Measurements from ENCODE around the gene SFXN1. TPM values are rescaled to one million over a fixed set of nuclear protein-coding genes. Genes with fewer than 3 reads are reported as not detected.

Gene SFXN1
- total and polyA plus RNA-seq, 9 of the 15 experiments (the other 6 are each of a cell fraction or from before 2014, with no cell fraction given), result 31.8 to 261 (median 113) TPM

- TF ChIP-seq RAD21 (CRISPR knock-in tag; conservative IDR thresholded peaks at IDR 0.05 in 1 of 2, IDR thresholded peaks at IDR 0.05 in 1 of 2) (no peak), ZNF445 (CRISPR knock-in tag; IDR thresholded peaks at IDR 0.05; ENCODE audit: low read depth) (no peak), XRCC5 (IDR thresholded peaks at IDR 0.05; ENCODE audit: low read depth, low read length) (no peak), ZNF347 (CRISPR knock-in tag; IDR thresholded peaks at IDR 0.05; ENCODE audit: low read depth) (no peak), GABPB2 (CRISPR knock-in tag; conservative IDR thresholded peaks at IDR 0.05) (no peak), ZNF551 (CRISPR knock-in tag; IDR thresholded peaks at IDR 0.05) (no peak), NFE2 (IDR thresholded peaks at IDR 0.05; ENCODE audit: low read depth) (peak; percentile 67; the same call in 1 of the 2 replicates), SIN3B (IDR thresholded peaks at IDR 0.05; ENCODE audit: low read depth) (no peak), ZNF586 (CRISPR knock-in tag; conservative IDR thresholded peaks at IDR 0.05) (no peak), TCF15 (CRISPR knock-in tag; IDR thresholded peaks at IDR 0.05) (no peak), ZNF146 (CRISPR knock-in tag; IDR thresholded peaks at IDR 0.05; ENCODE audit: unreplicated experiment) (no peak), DDX20 (tag; IDR thresholded peaks at IDR 0.05; ENCODE audit: low read depth) (no peak), ZBTB8A (IDR thresholded peaks at IDR 0.05; ENCODE audit: partially characterized antibody) (no peak), TAF9B (IDR thresholded peaks at IDR 0.05; ENCODE audit: partially characterized antibody) (peak; percentile 68), SOX6 (IDR thresholded peaks at IDR 0.05) (peak; percentile 66), TARDBP (IDR thresholded peaks at IDR 0.05) (no peak), FOXJ2 (tag; IDR thresholded peaks at IDR 0.05) (peak; percentile 49; the same call in 1 of the 2 replicates), FOSL1 (tag; conservative IDR thresholded peaks at IDR 0.05) (peak; percentile 100), EHMT2 (IDR thresholded peaks at IDR 0.05) (0 out of 2 replicates have a peak, but pooled peaks have one; percentile 45), EP300 (IDR thresholded peaks at IDR 0.05; ENCODE audit: low read length) (peak; percentile 78), ZNF655 (CRISPR knock-in tag; IDR thresholded peaks at IDR 0.05) (no peak), GATA2 (CRISPR knock-in tag; IDR thresholded peaks at IDR 0.05) (no peak; the same call in 1 of the 2 replicates), RB1 (IDR thresholded peaks at IDR 0.05; ENCODE audit: low read depth) (no peak)
- TF ChIP-seq, protein P1, sequence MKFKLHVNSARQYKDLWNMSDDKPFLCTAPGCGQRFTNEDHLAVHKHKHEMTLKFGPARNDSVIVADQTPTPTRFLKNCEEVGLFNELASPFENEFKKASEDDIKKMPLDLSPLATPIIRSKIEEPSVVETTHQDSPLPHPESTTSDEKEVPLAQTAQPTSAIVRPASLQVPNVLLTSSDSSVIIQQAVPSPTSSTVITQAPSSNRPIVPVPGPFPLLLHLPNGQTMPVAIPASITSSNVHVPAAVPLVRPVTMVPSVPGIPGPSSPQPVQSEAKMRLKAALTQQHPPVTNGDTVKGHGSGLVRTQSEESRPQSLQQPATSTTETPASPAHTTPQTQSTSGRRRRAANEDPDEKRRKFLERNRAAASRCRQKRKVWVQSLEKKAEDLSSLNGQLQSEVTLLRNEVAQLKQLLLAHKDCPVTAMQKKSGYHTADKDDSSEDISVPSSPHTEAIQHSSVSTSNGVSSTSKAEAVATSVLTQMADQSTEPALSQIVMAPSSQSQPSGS (CRISPR knock-in tag; IDR thresholded peaks at IDR 0.05), result no peak
- TF ChIP-seq, protein P2, sequence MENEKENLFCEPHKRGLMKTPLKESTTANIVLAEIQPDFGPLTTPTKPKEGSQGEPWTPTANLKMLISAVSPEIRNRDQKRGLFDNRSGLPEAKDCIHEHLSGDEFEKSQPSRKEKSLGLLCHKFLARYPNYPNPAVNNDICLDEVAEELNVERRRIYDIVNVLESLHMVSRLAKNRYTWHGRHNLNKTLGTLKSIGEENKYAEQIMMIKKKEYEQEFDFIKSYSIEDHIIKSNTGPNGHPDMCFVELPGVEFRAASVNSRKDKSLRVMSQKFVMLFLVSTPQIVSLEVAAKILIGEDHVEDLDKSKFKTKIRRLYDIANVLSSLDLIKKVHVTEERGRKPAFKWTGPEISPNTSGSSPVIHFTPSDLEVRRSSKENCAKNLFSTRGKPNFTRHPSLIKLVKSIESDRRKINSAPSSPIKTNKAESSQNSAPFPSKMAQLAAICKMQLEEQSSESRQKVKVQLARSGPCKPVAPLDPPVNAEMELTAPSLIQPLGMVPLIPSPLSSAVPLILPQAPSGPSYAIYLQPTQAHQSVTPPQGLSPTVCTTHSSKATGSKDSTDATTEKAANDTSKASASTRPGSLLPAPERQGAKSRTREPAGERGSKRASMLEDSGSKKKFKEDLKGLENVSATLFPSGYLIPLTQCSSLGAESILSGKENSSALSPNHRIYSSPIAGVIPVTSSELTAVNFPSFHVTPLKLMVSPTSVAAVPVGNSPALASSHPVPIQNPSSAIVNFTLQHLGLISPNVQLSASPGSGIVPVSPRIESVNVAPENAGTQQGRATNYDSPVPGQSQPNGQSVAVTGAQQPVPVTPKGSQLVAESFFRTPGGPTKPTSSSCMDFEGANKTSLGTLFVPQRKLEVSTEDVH (IDR thresholded peaks at IDR 0.05; ENCODE audit: low read depth, partially characterized antibody), result no peak
Observed at GRCh38 chr5:175517824-175518450, 39.6 kb downstream of the SFXN1 start (continued).

All from K562 (cell line).